Liver (tissue), 3 donors: ENCODE data around the gene KATNIP.

Source experiments
- CTCF ChIP-seq: fragments of 150-350 bp; IDR thresholded peaks from 2 replicates; pipeline ENCODE4 v1.5.1; 2017; ENCODE audit warnings: improper control_type of control experiment, low read depth, low read length; ENCODE audit not compliant: missing input control
- GABPA ChIP-seq, 2 donors: IDR thresholded peaks in 1 of 2; conservative IDR thresholded peaks in 1 of 2; 2 replicates each; pipeline ENCODE4 v1.6.1; 2016; ENCODE audit warnings: antibody characterized with exemption in 2 of 2, mild to moderate bottlenecking in 1 of 2, moderate library complexity in 1 of 2
- JUND ChIP-seq, 2 donors: IDR thresholded peaks; 2 replicates each; pipeline ENCODE4 v1.6.1; 2016; ENCODE audit warnings: antibody characterized with exemption in 2 of 2
- RAD21 ChIP-seq, 2 donors: IDR thresholded peaks; 2 replicates each; pipeline ENCODE4 v1.6.1; 2016; ENCODE audit warnings: antibody characterized with exemption in 2 of 2, mild to moderate bottlenecking in 2 of 2
- donor health status: healthy.
- donor health status: healthy.

- TF ChIP-seq CTCF, result no peak
- no peak for TF ChIP-seq GABPA (IDR thresholded peaks at IDR 0.05 in 1 of 2, conservative IDR thresholded peaks at IDR 0.05 in 1 of 2)
- no peak for TF ChIP-seq RAD21 (IDR thresholded peaks at IDR 0.05)
- TF ChIP-seq JUND (IDR thresholded peaks at IDR 0.05), result no peak
Measured at GRCh38 chr16:27526180-27526579, 23.8 kb upstream of the KATNIP start.
